ENCODE data around the gene IRF2BPL.
"Not testable (repeated sequence)": the region's sequence is repeated elsewhere in the genome, so short reads cannot be mapped to it uniquely, and the experiment has no call there.

Gene IRF2BPL

DNA sequence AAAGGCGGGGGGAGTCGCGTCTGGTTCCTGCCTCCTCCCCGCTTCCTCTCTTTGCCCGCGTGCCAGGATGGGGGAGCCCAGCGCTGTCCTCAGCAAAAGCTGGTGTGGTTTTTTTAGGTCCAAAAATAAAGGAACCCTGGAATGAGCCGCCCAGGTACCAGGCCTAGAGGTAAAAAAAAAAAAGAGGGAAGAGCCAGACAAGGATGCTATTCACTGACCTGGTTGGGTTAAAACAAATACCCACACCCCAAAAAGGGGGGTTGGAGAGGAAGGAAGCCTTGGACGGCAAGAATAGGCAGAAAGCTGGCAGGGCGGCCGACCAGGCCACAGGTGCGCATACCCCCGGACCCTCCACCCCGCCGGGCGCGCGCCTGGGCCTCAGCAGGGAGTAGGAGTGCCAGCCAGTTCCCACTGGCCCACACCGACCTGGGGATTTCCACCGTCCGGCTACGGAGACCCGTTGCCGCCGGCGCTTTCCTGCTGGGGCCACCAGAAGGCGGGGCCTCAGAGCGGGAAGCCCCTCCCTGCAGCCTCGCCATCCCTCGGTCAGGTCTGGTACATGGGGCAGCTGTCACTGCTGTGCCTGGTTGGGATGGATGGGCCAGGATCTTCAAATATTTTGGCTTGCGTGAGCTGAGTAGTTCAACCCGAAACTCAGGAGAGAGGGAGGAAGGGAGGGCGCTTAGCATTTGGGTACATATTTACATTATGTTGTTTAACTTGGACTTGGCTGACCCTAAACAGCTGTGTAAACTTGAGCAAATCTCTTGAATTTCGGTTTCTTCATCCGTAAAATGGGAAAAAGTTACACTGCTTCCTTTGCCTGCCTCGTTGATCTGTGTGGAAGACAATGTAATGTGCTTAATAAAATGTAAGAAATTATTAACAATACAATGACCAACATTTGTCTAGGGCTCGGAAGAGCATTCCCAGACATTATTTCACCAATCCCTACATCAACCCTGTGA, 5.4 kb upstream of the IRF2BPL start:
- DNase-seq (ENCODE audit: low read depth) = peak; percentile 73

DNA sequence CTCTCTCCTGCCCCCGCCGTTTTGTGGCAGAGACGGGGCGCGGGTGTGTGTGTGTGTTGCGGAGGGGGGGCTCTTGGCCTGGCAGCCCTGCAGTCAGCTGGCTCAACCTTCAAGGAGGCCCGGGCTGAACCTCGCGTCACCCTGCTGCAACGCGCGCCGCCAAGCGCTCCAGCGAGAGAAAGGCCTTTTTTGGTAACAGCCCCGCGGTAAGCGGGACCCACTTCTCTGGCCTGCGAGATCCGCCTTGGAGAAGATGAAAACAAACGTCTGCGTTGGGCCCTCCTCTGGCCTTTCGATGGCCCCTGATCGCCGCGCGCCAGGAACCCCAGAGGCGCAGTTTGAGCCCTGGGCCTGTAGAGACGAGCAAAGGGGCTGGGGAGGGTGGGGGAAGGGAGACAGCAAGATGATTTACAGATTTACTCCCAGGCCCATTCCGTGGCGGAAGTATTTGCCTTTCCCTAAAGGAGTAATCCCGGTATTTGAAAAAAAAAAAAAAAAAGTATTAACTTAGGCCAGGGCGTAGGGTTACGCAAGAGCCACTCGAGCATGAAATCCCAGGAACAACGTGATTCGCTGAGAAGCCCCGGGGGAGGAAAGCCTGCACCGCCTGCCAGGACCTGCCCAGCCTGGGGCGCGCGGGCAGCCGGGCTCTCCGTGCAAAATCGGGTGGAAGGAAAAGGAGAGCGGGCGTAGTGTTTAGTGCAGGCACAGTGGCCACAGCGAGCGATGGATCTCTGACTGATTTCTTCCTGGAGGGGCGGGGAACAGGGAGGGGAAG, 4.5 kb upstream of the IRF2BPL start:
- DNase-seq (ENCODE audit: low read depth) = peak; percentile 68

DNA sequence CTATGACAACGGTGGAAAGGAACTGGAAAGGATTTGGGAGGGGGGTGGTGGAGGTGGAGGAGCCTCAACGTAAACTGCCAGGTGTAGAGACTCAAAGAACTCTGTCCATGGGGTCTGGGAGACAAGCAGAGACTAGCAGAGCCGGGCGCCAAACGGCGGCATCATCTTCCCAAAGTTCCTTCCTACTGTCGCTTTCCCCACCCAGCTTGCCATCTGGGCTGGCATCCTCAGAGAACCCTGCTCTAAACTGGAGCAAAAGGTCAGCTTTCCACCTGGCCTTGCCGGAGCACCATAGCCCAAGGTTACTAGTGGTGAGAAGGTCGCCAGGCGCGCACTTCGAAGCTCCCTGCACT, 4.0 kb upstream of the IRF2BPL start:
- DNase-seq (ENCODE audit: low read depth) = no peak

DNA sequence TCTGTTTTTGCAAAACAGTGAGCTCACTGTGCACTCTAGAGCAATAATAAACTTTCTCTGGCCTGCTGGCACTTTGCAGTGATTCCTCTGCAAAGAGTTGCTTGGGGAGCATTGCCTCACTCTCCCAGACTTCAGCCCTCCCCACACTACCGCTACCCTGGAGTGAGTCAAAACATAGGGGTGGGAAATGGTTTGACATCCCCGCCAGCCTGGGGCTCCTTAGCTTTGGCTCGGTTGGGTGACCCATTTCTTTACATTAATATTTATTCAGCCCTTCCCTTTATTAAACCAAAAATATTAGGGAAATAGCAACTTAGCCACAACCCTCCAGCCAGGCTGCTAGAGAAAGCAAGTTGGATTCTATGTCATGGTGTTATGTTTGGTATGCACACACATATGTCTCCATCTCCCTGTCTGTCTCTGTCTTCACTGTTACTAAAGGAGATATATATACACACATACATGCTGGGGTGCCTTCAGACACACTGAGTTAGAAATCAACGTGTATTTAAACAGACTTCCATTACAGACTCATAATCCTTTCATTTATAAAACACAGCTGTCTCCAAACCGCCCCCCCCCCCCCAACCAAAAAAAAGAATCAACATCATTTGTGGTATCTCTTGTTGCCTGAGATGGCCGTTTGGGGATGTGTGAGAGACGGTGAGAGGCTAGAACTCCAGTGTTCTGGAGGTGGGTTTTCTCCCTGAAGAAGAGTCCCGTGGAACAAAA, 3.4 kb upstream of the IRF2BPL start:
- DNase-seq (ENCODE audit: low read depth) = no peak

DNA sequence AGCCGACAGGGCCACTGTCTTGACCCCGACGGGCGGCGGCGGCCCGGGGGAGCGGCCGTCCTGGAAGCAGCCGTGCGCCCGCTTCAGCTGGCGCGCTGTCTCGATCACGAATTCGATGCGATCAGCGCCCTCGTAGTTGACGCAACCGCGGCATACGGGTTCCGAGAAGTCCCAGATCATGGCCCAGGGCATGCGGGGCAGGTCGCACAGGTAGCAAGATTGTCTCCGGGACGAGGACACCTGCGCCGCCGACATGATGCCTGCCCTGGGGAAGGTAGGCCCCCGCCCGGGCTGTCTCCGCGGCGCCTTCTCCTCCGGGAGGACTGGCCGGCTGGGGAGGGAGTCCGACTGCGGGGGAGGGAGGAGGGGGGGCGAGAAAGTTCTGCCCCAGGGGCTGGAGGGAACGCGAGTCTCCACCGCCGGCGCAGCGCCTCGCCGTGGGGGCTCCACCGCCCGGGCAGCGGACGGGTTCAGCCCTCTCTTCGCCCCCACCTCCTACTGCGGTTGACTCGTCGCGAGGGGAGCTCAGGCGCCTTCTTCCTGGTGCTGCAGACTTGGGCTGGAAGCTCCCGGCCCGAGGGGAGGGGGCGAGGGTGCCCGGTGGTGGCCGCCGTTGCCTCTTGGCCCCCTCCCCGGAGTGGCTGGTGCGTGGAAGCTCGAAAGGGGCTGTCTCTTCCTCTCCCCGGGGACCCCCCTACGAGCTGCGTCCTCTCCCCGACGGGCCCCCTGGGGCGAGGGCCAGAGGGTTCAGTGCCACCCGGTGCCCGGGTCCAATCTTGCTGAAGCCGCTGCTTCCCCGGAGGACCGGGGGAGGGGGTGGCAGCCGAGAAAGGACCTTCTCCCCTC, 747 bp downstream of the IRF2BPL start:
- peak; percentile 64 for DNase-seq (ENCODE audit: low read depth)

DNA sequence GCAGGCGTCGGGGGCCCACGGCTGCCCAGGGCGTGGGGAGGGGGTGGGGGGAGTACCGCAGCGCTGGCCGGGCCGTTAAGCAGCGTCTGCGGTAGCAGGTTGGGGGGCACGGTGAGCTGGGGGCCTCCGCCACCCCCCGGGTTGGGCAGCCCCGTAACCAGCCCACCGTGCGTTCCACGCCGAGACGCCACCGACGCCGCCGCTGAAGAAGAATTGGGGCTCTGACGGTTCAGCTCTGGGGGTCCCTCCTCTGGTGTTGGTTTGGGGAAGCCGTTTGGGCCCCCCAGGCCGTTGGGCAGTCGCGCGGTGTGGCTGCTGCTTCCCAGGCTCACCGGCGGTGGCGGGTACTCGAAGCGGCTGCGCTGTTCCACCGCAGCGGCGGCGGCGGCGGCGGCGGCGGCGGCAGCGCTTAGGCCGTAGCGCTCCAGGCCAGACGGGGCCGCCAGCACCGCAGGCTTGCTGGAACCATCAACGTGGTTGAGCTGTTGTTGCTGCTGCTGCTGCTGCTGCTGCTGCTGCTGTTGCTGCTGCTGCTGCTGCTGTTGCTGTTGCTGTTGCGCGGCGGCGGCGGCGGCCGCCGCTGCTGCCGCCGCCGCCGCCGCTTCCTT, 1.5 kb downstream of the IRF2BPL start:
- no peak for DNase-seq (ENCODE audit: low read depth)

DNA sequence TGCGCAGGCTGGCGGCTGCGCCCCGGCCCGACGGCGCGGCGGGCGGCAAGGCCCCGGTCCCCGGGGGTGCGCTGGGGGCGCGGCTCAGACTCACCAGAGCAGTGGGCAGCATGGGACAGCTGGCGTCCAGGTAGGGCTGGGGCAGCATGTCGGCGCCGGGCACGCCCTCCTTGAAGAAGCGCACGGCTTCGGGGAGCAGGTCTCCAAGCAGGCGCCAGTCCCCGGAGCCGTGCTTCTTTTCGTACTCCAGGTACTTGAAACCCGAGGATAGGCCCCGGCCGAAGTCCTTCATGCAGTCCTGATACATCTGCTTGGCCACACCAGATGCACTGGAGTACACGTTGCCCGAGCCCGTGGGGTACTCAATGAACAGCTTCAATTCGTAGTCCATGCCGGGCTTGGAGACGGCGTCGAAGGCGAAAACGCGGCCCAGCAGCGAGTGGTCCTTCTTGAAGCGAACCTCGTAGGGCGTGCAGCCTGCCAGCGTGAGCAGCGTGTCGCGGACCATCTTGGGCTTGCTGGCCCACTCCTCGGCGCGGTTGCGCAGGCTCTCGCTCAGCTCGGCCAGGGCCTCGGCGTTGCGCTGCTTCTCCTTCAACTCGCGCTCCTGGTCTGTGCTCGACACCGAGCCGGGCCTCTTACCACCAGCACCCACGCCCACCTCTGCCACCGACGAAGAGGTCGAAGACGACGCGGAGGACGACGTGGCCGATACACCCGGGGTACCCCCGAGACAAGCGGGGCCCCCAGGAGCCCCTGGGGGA, 2.2 kb downstream of the IRF2BPL start:
- no peak for DNase-seq (ENCODE audit: low read depth)

DNA sequence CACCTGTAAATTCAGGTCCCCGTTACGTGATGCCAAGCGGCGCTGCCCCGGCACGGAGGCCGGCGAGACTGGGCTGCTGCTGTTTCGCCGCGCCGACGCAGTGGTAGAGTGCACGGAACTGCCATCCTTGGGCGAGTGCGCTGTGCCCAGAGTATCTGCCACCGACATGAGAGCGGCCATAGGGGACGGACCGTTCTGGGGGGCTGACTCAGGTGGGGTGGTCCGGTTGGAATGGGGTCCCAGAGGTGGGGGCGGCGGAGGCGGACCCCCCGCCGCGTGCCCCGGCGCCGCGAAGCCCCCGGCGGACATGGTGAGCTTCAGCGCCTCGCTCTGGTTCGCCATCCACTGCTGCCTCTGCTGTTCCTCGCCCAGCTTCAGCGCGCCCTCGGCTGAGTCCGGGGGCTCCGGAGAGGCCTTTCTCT, 2.8 kb downstream of the IRF2BPL start:
- no peak for DNase-seq (ENCODE audit: low read depth)

DNA sequence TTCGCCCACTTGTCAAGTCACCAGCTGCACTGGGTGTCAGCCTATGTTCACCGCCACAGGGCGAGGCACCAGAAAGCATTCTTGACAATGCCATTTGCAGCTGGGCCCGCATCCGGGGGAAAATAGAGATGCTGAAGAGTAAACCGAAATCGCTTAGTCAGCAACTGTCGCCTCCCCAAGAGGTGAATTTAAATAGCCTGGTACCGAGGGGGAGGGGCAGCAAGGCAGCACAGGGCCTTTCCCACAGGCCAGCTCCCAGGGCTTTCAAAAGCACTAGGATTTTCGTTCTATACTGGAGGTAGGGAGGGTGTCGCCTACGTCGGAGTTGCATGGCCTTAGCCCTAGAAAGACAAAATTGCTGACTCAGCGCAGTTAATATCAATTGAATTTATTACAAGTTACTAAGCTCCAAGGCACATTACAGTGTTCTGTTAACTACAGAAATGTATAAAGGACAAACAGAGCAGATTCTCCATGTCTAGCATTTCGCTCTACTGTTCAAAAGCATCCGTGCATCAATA, 4.3 kb downstream of the IRF2BPL start:
- no peak for DNase-seq (ENCODE audit: low read depth)

DNA sequence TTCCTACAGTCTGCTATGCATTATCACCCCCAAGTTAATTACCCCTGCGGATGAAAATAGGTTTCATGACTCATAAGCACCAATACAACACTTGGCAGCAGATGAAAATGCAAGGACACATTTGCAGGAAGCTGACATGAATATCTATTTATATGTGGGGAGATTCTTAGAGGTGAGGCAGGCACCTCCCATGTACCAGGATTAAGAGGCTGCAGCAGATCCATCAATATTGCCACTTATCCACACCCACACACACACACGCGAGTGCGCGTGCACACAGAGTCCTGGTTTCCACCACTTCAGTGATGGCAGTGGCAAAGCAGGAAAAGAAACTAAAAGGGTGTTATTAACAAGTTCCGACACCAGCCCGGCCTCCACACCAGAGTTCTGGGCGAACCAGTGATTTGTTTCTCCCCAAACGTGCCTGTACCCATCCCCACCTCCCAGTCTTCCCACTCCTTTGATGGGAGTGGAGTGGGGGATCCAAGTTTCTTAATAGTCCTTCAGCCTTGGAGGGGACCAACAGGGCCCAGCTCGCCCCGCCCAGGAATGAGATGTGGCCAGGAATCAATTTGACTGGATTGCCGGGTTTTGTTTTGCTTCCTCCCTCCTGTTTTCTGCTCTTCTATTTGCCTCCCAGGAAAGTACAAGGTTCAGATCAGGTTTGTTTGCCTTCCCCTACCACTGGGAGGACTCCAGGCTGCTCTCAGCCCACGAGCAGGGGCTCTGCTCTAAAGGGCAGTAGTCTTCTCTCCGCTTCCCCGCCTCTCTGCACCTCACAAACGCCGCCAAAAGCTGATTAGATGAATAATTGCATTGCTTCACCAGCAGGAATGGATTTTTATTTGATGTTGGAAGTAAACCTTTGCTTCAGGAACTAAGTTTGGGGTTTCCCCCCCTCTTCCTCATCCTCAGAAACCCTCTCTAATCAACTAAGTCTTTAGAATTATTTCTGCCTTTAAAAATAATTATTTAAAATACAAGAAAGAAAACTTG, 5.2 kb downstream of the IRF2BPL start:
- no peak for DNase-seq (ENCODE audit: low read depth)

DNA sequence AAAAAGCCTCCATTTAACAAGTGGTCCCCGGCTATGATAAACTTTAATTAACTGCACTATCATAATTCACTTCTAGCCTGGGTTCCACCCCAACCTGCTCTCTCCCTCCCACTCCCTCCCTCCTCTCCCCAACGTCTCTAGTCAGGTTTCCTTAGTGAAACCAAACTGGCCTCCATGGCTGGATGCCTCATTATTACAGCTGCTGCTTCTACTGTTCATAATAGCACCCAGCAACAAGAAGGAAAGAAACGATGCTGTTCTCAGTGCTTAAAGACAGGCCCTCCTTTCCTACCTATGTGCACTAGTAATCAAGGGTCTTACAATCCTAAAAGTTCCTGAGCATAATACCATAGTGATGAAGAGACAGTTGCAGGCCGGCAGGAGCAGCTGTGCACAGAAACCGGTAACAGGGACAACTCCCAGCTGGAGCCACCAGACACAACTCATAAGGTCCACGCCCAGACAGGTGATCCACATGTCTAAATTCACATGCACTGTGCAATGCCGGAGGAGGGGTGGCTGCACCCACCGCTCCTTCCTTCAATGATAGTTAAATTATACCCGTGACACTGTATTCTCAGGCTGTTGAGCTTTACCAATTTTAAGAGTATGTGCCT, 6.2 kb downstream of the IRF2BPL start:
- DNase-seq (ENCODE audit: low read depth) = no peak

DNA sequence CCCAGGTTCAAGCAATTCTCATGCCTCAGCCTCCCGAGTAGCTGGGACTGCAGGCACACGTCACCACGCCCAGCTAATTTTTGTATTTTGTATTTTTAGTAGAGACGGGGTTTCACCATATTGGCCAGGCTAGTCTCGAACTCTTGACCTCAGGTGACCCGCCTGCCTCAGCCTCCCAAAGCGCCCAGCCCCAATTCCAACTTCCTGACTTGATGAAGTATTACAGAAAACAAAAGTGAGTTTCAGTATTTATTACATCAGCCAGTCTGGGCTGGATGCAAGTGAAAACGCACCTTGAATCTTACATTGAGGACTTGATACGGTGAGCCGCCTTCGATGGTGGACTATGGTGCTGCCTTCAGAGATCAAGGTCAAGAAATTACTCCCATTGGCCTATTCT, 7.1 kb downstream of the IRF2BPL start:
- not testable (repeated sequence) for DNase-seq (ENCODE audit: low read depth)

DNA sequence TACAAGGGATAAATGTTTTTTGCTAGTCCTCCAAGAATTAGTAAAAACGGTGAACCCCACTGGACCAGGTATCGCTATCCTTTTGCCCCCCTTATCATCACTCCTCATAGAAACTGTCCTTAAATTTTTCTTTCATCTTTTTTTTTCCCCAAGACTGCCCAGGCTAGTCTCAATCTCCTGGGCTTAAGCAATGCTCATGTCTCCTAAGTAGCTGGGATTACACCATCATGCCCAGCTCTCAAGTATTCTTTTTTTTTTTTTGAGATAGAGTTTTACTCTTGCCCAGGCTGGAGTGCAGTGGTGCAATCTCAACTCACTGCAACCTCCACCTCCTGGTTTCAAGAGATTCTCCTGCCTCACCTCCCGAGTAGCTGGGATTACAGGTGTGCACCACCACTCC, 9.7 kb downstream of the IRF2BPL start:
- DNase-seq (ENCODE audit: low read depth) = no peak

DNA sequence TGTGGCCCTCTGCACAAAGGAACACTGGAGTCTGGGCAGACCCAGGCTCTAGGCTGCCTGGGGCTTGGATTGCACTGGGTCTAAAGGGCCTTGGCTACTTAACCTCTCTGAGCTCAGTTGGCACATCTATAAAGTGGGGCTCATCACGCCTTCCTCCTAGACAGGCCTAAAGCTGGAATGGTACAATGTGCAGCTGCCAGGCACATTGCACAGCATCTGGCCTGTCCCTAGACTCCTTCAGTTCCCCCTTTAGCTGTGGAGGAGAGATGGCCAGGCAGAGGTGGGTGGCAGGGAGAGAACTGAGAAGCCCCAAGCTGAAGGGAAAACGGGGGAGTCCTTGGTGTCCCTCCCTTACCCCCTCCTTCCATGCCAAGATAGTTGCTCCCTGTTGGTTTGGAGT, 10.8 kb downstream of the IRF2BPL start:
- DNase-seq (ENCODE audit: low read depth) = no peak

DNA sequence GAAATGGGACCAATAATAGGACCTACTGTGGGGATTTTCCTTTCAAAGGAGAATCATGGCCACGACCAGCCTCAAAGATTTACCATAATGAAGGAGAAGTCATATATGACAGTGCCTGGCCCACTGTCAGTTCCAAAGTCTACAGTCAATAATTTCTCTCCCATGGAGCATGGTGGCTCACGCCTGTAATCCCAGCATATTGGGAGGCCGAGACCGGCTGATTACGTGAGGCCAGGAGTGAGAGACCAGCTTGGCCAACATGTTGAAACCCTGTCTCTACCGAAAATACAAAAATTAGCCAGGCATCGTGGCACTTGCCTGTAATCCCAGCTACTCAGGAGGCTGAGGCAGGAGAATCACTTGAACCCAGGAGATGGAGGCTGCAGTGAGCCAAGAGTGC, 13.8 kb downstream of the IRF2BPL start:
- DNase-seq (ENCODE audit: low read depth) = no peak

DNA sequence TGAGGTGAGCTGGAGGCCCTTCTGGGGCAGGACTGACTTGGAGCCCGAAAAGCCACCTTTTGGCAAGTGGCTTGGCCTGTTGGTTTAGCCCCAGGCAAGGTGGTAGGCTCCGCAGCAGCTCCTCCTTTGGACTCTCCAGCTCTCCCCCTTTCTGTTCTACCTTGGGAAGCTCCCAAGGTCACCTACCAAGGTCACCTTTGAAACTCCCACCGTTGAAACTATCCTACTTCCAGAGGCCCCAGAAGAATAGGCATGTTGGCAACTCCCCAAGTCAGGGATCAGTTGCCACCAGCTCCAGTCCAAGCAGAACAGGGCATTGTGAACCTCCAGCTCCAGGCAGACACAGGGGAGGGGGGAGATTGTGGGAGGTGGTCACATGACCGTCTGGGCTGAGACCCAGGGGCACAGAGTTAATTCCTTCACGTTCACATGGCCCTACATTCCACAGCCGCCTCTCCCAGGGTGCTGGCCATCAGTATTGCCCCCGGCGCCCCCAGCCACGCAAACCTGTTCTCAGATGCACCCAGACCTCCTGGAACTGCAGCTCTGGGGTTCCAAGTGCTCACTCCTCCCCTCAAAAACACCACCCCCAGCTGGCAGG, 14.4 kb downstream of the IRF2BPL start:
- DNase-seq (ENCODE audit: low read depth) = no peak

DNA sequence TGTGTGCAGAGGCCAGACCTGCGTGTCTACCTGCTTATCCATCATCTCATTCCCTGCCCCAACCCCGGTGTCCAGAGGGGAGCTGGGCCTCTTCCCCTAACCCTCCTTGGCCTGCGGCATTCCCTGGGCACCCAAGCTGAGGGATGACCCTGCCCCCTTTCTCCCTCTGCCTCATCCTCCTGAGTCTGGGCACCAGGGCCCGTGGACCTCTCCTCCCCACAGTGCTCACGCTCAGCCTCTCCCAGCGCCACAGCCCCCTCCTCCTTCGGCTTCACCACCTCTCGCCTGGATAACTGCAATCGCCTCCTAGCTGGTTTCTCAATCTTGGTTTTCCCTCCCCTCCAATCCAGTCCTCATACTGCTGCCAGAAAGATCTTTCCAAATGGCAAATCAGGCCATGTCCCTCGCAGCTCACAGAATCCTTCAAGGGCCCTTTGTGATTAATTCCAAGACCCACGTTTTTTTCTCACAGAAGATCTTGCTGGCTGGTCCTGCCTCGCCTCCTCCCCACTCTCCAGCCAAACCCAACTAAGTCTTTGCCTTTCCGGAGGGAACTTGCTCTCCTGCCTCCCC, 16.2 kb downstream of the IRF2BPL start:
- no peak for DNase-seq (ENCODE audit: low read depth)

DNA sequence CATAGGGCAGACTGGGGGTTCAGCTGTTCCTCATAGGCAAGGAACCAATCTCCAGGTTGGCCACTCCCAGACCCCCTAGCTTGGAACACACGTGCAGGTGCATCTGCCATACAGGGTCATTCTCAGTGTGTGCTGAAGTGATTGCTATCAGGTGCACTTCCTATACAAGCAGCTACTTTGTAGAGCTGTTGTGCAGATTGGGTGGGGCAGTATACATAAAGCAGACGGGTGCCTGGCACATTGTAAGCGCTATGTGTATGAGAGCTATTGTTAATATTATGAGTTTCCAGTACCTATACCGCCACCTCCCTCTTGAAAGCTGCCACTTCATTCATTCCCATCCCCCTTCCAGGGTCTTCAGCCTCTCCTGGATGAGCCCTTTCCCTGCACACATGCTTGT, 17.3 kb downstream of the IRF2BPL start:
- DNase-seq (ENCODE audit: low read depth) = no peak
